ENCODE measurements around the gene RGL1.

Gene RGL1

GRCh38 chr1:183915625-183916510 lies 110.9 kb downstream of the RGL1 start (continued):
- TF ChIP-seq ZNF600 (tag by site-specific recombination; IDR thresholded peaks at IDR 0.05) (peak; percentile 26; the same call in 1 of the 2 replicates), BCL11B (tag by site-specific recombination; IDR thresholded peaks at IDR 0.05; ENCODE audit: low read depth) (no peak), ATF2 (tag by site-specific recombination; IDR thresholded peaks at IDR 0.05; ENCODE audit: low read depth) (peak; percentile 66; the same call in 1 of the 2 replicates), ZNF629 (tag by site-specific recombination; IDR thresholded peaks at IDR 0.05) (peak; percentile 72), ZNF280D (tag by site-specific recombination; IDR thresholded peaks at IDR 0.05) (no peak), ZNF184 (tag by site-specific recombination; IDR thresholded peaks at IDR 0.05) (0 out of 2 replicates have a peak, but pooled peaks have one; percentile 29), ZFP69B (tag by site-specific recombination; IDR thresholded peaks at IDR 0.05) (peak; percentile 58; the same call in 1 of the 2 replicates), ZSCAN30 (tag by site-specific recombination; IDR thresholded peaks at IDR 0.05) (0 out of 2 replicates have a peak, but pooled peaks have one; percentile 20), KLF16 (tag by site-specific recombination; IDR thresholded peaks at IDR 0.05) (no peak), ZNF473 (tag by site-specific recombination; IDR thresholded peaks at IDR 0.05) (no peak), ZNF302 (tag by site-specific recombination; IDR thresholded peaks at IDR 0.05; ENCODE audit: low read depth) (no peak), ZBTB17 (tag by site-specific recombination; IDR thresholded peaks at IDR 0.05) (peak; percentile 68), WT1 (tag by site-specific recombination; IDR thresholded peaks at IDR 0.05) (no peak), REPIN1 (tag by site-specific recombination; IDR thresholded peaks at IDR 0.05; ENCODE audit: low read depth) (no peak), ZNF571 (tag by site-specific recombination; IDR thresholded peaks at IDR 0.05) (no peak), ZNF692 (tag by site-specific recombination; IDR thresholded peaks at IDR 0.05) (peak; percentile 58; the same call in 1 of the 2 replicates), PATZ1 (tag by site-specific recombination; IDR thresholded peaks at IDR 0.05) (no peak), ZNF76 (tag by site-specific recombination; IDR thresholded peaks at IDR 0.05; ENCODE audit: borderline replicate concordance, low read depth) (no peak), ZBTB26 (tag by site-specific recombination; optimal IDR thresholded peaks at IDR 0.05) (no peak), ZNF248 (tag by site-specific recombination; IDR thresholded peaks at IDR 0.05) (no peak), ZBTB21 (tag by site-specific recombination; IDR thresholded peaks at IDR 0.05) (0 out of 2 replicates have a peak, but pooled peaks have one; percentile 10), TRIM28 (IDR thresholded peaks at IDR 0.05; ENCODE audit: borderline replicate concordance, low read length) (0 out of 2 replicates have a peak, but pooled peaks have one; percentile 41), PRDM10 (tag by site-specific recombination; IDR thresholded peaks at IDR 0.05) (peak; percentile 87), ZNF677 (tag by site-specific recombination; IDR thresholded peaks at IDR 0.05) (no peak), SCRT1 (tag by site-specific recombination; IDR thresholded peaks at IDR 0.05; ENCODE audit: borderline replicate concordance) (no peak)
